ENCODE results near the gene WNT9B.

GRCh38 chr17:46819906-46820351 is 31.5 kb upstream of the WNT9B start:
- TF ChIP-seq, protein P1, sequence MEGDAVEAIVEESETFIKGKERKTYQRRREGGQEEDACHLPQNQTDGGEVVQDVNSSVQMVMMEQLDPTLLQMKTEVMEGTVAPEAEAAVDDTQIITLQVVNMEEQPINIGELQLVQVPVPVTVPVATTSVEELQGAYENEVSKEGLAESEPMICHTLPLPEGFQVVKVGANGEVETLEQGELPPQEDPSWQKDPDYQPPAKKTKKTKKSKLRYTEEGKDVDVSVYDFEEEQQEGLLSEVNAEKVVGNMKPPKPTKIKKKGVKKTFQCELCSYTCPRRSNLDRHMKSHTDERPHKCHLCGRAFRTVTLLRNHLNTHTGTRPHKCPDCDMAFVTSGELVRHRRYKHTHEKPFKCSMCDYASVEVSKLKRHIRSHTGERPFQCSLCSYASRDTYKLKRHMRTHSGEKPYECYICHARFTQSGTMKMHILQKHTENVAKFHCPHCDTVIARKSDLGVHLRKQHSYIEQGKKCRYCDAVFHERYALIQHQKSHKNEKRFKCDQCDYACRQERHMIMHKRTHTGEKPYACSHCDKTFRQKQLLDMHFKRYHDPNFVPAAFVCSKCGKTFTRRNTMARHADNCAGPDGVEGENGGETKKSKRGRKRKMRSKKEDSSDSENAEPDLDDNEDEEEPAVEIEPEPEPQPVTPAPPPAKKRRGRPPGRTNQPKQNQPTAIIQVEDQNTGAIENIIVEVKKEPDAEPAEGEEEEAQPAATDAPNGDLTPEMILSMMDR (IDR thresholded peaks at IDR 0.05), result no peak
- no peak for TF ChIP-seq POLR2AphosphoS5 (IDR thresholded peaks at IDR 0.05)

All from esophagus muscularis mucosa (tissue), 3 donors.